Endodermal cell (in vitro differentiated cells): ENCODE results near the gene PCDHA8. TPM values are rescaled to one million over a fixed set of nuclear protein-coding genes. Genes with fewer than 3 reads are reported as not detected.
"Not testable (repeated sequence)": the region's sequence is repeated elsewhere in the genome, so short reads cannot be mapped to it uniquely, and the experiment has no call there.

ENCODE experiments used
- DNase-seq: peaks from one replicate; pipeline ENCODE4 v3.0.0-alpha.2; 2017
- H3K27ac ChIP-seq: 2 replicates; pipeline ENCODE4 v1.5.1; 2013; ENCODE audit warnings: mild to moderate bottlenecking, low read depth, low read length, moderate library complexity
- H3K27me3 ChIP-seq: 2 replicates; pipeline ENCODE4 v1.6.1; 2013; ENCODE audit warnings: mild to moderate bottlenecking, low read length, moderate library complexity; ENCODE audit not compliant: insufficient read depth, control insufficient read depth, poor library complexity, severe bottlenecking
- H3K36me3 ChIP-seq: 2 replicates; pipeline ENCODE4 v1.7.0; 2013; ENCODE audit warnings: mild to moderate bottlenecking, low read length, moderate library complexity; ENCODE audit not compliant: control insufficient read depth, insufficient read depth
- H3K4me1 ChIP-seq: one replicate; pipeline ENCODE4 v1.7.0; 2013; ENCODE audit warnings: low read length; ENCODE audit not compliant: control insufficient read depth, insufficient read depth
- H3K4me3 ChIP-seq: 2 replicates; pipeline ENCODE4 v1.5.1; 2013; ENCODE audit warnings: mild to moderate bottlenecking, low read length, moderate library complexity
- H3K9ac ChIP-seq: 2 replicates; pipeline ENCODE4 v1.6.1; 2013; ENCODE audit warnings: mild to moderate bottlenecking, low read length, moderate library complexity; ENCODE audit not compliant: poor library complexity, severe bottlenecking; ENCODE audit errors: extremely low read depth
- H3K9me3 ChIP-seq: 2 replicates; pipeline ENCODE4 v1.6.1; 2013; ENCODE audit warnings: mild to moderate bottlenecking, low read length, moderate library complexity; ENCODE audit not compliant: control insufficient read depth
- H3K27ac Mint-ChIP-seq: 2 replicates; pipeline ENCODE4 v1.8.0; 2020; ENCODE audit warnings: mixed read lengths
- H3K27me3 Mint-ChIP-seq: 2 replicates; pipeline ENCODE4 v1.8.0; 2021; ENCODE audit warnings: mild to moderate bottlenecking, mixed read lengths; ENCODE audit not compliant: insufficient read depth
- H3K36me3 Mint-ChIP-seq: 2 replicates; pipeline ENCODE4 v1.8.0; 2020; ENCODE audit warnings: low read depth, mixed read lengths
- H3K4me1 Mint-ChIP-seq: 2 replicates; pipeline ENCODE4 v1.8.0; 2020; ENCODE audit warnings: mixed read lengths
- H3K4me3 Mint-ChIP-seq: 2 replicates; pipeline ENCODE4 v1.8.0; 2020; ENCODE audit warnings: mild to moderate bottlenecking, moderate library complexity, mixed read lengths
- H3K9me3 Mint-ChIP-seq: 2 replicates; pipeline ENCODE4 v1.8.0; 2020; ENCODE audit warnings: mild to moderate bottlenecking, mixed read lengths
- CTCF ChIP-seq: fragments of 200-600 bp; sonication (generic); conservative IDR thresholded peaks from 2 replicates; pipeline ENCODE4 v1.5.0; 2021; ENCODE audit warnings: antibody characterized with exemption, mild to moderate bottlenecking
- WGBS, 2 experiments: methylation state at CpG; one replicate each; pipeline versions ENCODE4 v1.1.5 to v1.1.7; 2013; ENCODE audit warnings: missing lambda C conversion rate in 2 of 2, mixed read lengths in 1 of 2; ENCODE audit not compliant: insufficient coverage in 1 of 2, insufficient read length in 1 of 2; 5-methylcytosine and 5-hydroxymethylcytosine counted together
- total RNA-seq, 2 donors: library from RNA; stranded (reverse); fragmentation: NEBNext Ultra II Directional in 1 of 2; extraction: Animal tissue kit (Norgen Biotek cat#: 25700) in 1 of 2; gene quantifications; 2 replicates in 1 of 2; 3 replicates in 1 of 2; pipeline ENCODE4 v1.2.1, GENCODE V29; 2021

Gene PCDHA8
- total RNA-seq, 2 donors from 2014 or later, result 0.71 to 2.5 TPM

GRCh38 chr5:140870221-140871201 is 29.5 kb downstream of the PCDHA8 start:
- no peaks in the 10 kb centered on the region for H3K27me3 Mint-ChIP-seq

DNA sequence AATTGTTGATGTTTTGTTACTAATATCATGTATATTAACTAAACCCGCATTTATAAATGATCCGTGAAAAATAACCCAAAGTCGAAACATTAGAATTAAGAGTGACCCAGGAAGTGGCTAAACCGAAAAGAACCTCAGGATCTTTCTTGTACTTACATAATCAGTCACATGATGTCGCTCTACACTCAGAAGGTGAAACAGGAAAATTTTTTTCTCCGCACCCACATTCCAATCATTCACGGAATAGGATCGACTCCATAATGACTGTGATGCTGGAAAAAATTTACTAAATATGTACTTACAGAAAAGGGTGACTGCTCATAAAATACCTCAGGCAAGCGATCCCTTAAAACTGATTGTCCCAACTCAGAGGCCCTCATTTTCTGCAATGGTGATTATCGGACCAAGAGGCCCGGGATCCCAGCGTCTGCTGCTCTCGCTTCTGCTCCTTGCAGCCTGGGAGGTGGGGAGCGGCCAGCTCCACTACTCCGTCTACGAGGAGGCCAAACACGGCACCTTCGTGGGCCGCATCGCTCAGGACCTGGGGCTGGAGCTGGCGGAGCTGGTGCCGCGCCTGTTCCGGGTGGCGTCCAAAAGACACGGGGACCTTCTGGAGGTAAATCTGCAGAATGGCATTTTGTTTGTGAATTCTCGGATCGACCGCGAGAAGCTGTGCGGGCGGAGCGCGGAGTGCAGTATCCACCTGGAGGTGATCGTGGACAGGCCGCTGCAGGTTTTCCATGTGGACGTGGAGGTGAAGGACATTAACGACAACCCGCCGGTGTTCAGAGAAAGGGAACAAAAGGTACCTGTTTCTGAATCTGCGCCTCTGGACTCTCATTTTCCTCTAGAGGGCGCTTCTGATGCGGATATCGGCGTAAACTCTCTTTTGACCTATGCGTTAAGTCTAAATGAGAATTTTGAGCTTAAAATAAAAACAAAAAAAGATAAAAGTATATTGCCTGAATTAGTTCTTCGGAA is 34.4 kb downstream of the PCDHA8 start, which contains the start of gene PCDHA12:
TSS of gene PCDHA12 (plus strand) at position 224 of the 981 bp plus-strand sequence. CDS start at position 389, 165 bp downstream.
- H3K4me1 Mint-ChIP-seq, result peaks cover 8% of the 10 kb centered on the region
- H3K36me3 Mint-ChIP-seq, result peaks cover 30% of the 10 kb centered on the region
- 84% methylated on average over 24 to 47 of the region's 47 CpGs for WGBS, 2 experiments
- Histone ChIP-seq H3K36me3 (peaks cover 17% of the 10 kb centered on the region), H3K9ac (peak within 1 kb of the TSS; percentile 50), H3K4me3 (peak within 1 kb of the TSS; percentile 35), H3K4me1 (no peaks in the 10 kb centered on the region), H3K27ac (no peak within 1 kb of the TSS), H3K9me3 (no peaks in the 10 kb centered on the region), H3K27me3 (no peaks in the 10 kb centered on the region)
- H3K9me3 Mint-ChIP-seq, result peaks cover 6% of the 10 kb centered on the region
- peak within 1 kb of the TSS; percentile 98 for H3K27ac Mint-ChIP-seq
- TF ChIP-seq CTCF, result peak; percentile 86
- peak within 1 kb of the TSS; percentile 97 for H3K4me3 Mint-ChIP-seq
- peak; percentile 76 for DNase-seq
- H3K27me3 Mint-ChIP-seq, result no peaks in the 10 kb centered on the region

More at GRCh38 chr5:140870221-140871201, 29.5 kb downstream of the PCDHA8 start:
- Mint-ChIP-seq H3K4me1 (peaks cover 8% of the 10 kb centered on the region), H3K4me3 (no peak overlapping the region), H3K9me3 (peaks cover 17% of the 10 kb centered on the region), H3K27ac (no peak overlapping the region), H3K36me3 (peaks cover 25% of the 10 kb centered on the region)
- Histone ChIP-seq H3K27ac (no peak overlapping the region), H3K9ac (no peak overlapping the region), H3K27me3 (no peaks in the 10 kb centered on the region), H3K9me3 (peaks cover 5% of the 10 kb centered on the region), H3K4me3 (peak overlapping the region; percentile 98), H3K4me1 (no peaks in the 10 kb centered on the region), H3K36me3 (peaks cover 6% of the 10 kb centered on the region)
- no peak for TF ChIP-seq CTCF
- 96 to 97% methylated on average over 103 to 114 of the region's 114 CpGs for WGBS, 2 experiments
- DNase-seq, result peak; percentile 43

DNA sequence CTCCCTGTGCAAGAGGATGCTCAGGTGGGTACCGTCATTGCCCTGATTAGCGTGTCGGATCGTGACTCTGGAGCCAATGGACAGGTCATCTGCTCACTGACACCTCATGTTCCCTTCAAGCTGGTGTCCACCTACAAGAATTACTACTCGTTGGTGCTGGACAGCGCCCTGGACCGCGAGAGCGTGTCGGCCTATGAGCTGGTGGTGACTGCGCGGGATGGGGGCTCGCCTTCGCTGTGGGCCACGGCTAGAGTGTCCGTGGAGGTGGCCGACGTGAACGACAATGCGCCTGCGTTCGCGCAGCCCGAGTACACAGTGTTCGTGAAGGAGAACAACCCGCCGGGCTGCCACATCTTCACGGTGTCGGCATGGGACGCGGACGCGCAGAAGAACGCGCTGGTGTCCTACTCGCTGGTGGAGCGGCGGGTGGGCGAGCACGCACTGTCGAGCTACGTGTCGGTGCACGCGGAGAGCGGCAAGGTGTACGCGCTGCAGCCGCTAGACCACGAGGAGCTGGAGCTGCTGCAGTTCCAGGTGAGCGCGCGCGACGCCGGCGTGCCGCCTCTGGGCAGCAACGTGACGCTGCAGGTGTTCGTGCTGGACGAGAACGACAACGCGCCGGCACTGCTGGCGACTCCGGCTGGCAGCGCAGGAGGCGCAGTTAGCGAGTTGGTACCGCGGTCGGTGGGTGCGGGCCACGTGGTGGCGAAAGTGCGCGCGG is 35.7 kb downstream of the PCDHA8 start:
- not testable (repeated sequence) for H3K9me3 Mint-ChIP-seq, H3K4me1 Mint-ChIP-seq, H3K9me3 ChIP-seq, H3K27me3 ChIP-seq, H3K4me1 ChIP-seq, H3K27me3 Mint-ChIP-seq, H3K27ac Mint-ChIP-seq, H3K9ac ChIP-seq, H3K27ac ChIP-seq, H3K4me3 ChIP-seq
- WGBS, 2 experiments, result 96 to 99% methylated on average over 57 to 80 of the region's 80 CpGs
- H3K4me3 Mint-ChIP-seq, result peak overlapping the region; percentile 97
- peaks cover 21% of the 10 kb centered on the region for H3K36me3 Mint-ChIP-seq
- DNase-seq, result peak; percentile 37
- H3K36me3 ChIP-seq, result peaks cover 21% of the 10 kb centered on the region
